Dedifferentiated amniotic fluid mesenchymal stem cell (primary cell): ENCODE measurements around the gene KANSL1.
"Not testable (repeated sequence)": the region's sequence is repeated elsewhere in the genome, so short reads cannot be mapped to it uniquely, and the experiment has no call there.

Experiments used
- DNase-seq: peaks from one replicate; pipeline ENCODE4 v3.0.0-alpha.2; 2016; ENCODE audit errors: extremely low spot score

KANSL1 gene, protein sequence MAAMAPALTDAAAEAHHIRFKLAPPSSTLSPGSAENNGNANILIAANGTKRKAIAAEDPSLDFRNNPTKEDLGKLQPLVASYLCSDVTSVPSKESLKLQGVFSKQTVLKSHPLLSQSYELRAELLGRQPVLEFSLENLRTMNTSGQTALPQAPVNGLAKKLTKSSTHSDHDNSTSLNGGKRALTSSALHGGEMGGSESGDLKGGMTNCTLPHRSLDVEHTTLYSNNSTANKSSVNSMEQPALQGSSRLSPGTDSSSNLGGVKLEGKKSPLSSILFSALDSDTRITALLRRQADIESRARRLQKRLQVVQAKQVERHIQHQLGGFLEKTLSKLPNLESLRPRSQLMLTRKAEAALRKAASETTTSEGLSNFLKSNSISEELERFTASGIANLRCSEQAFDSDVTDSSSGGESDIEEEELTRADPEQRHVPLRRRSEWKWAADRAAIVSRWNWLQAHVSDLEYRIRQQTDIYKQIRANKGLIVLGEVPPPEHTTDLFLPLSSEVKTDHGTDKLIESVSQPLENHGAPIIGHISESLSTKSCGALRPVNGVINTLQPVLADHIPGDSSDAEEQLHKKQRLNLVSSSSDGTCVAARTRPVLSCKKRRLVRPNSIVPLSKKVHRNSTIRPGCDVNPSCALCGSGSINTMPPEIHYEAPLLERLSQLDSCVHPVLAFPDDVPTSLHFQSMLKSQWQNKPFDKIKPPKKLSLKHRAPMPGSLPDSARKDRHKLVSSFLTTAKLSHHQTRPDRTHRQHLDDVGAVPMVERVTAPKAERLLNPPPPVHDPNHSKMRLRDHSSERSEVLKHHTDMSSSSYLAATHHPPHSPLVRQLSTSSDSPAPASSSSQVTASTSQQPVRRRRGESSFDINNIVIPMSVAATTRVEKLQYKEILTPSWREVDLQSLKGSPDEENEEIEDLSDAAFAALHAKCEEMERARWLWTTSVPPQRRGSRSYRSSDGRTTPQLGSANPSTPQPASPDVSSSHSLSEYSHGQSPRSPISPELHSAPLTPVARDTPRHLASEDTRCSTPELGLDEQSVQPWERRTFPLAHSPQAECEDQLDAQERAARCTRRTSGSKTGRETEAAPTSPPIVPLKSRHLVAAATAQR (N-terminal part only)

GRCh38 chr17:46193151-46193625 lies at the start of gene KANSL1:
KANSL1 (minus strand) TSS chr17:46193429; CDS start chr17:46172143, 21,286 bp downstream.
- peak; percentile 95 for DNase-seq

DNA sequence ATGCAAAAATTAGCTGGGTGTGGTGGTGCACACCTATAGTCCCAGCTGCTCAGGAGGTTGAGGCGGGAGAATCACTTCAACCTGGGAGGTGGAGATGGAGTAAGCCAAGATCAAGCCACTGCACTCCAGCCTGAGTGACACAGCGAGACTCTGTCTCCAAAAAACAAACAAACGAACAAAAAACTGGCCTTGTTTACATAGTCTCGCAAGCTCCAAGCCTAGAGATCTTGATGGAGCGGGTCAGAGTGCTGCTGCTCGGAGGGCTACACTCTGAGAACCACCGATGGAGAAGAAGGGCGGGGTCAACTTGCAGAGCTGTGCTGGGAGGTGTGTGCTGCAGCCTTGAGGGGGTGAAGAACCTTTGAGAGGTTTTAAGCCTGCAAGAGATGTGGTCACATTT lies 38.1 kb upstream of the KANSL1 start:
- DNase-seq, result not testable (repeated sequence)

- DNase-seq, result peak; percentile 99
Measured at GRCh38 chr17:46225274-46225794, 32.1 kb upstream of the KANSL1 start.

DNA sequence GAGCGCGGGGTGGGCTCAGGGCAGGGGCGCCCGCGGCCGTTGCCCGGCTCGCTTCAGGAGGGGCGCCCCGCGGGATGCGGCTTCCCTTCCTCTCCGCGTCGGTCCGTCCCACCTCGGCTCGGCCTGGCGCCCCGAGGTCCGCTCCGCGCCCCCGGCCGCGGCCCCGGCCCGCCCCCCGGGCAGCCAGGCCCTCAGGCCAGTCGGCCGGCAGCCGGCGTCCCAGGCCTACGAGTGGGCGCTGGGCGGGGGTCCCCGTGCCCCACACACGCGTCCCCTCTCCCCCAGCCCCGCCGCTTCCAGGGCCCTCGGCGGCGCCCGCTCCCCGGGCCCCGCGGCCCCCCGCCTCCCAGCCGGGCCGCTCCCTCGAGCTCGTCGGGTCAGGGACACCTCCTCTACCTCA lies 31.6 kb upstream of the KANSL1 start:
- DNase-seq, result not testable (repeated sequence)

DNA sequence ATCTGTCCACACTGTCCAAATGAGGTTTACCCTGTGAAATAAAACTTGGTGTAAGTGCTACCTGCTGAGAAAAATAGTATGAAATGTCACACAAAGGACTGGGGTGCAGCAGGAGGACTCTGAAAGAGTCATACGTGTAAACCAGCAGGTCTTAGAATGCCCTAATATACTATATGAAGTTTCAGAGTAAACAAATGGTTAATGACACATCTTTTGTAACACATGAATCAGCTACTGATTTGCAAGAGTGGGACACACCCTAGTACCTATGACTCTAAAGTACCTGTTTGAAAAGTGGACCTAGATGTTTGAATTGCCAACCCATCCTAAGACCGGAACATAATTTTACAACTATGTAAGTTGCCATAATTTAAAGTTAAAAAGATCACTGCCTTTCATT lies 29.8 kb upstream of the KANSL1 start:
- not testable (repeated sequence) for DNase-seq

DNA sequence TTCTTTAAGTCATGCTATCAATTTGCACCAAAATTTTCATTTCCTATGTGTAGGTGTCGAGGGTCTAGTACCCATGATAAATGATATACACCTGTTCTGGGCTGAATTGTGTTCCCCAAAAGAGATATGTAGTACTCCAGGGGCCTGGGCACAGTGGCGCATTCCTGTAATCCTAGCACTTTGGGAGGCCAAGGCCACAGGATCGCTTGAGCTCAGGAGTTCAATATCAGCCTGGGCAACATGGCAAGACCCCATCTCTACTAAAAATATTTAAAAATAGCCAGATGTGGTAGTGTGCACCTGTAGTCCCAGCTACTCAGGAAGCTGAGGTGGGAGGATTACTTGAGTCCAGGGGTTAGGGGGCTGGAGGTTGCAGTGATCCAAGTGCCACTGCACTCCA lies 23.5 kb upstream of the KANSL1 start:
- DNase-seq, result no peak

DNA sequence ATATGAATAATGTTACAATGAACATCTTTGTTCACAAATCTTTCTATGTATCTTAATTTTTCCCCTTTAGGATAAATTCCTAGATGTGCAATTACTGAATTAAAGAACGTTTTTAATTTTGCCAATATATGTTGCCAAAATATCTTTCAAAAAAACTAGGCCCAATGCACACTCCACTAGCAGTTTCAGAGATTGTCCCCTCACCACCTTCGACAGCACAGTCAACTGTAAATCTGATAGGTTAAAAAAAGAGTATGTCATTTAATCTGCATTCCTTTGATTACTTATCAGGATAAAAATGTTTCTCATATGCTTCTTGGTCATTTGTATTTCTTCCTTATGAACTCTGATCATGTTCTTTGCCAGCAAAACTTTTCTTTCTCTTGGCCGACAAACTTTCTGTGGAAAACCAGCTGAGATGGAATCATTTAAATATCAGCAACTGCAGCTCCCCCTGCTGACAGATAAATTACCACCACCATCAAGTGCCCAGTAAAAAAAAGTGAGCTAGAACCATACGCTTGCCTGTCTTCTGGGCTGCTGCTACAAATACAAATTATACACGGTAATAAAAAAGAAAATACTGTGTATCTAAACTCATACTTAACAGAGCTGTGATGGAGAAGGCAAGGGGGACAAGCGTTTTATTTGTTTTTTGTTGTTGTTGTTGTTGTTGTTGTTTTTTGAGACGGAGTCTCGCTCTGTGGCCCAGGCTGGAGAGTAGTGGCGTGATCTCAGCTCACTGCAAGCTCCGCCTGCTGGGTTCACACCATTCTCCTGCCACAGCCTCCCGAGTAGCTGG lies 19.6 kb upstream of the KANSL1 start:
- DNase-seq, result peak; percentile 95

- DNase-seq, result no peak
Measured at GRCh38 chr17:46208997-46209396, 15.8 kb upstream of the KANSL1 start.

DNA sequence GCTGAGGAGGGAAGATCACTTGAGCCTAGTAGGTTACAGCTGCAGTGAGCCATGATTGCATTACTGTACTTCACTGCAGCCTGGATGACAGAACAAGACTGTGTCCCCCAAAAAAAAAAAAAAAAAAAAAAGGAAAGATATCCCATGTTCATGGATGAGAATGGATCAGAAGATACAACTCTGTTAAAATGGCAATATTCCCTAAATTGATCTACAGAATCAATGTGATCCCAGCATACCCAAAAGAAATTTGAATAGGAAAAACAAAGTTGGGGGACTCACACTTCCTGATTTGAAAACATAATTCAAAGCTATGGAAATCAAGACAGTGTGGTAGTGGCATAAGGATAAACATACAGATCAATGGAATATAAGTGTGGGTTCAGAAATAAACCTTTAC lies 12.7 kb upstream of the KANSL1 start:
- no peak for DNase-seq

DNA sequence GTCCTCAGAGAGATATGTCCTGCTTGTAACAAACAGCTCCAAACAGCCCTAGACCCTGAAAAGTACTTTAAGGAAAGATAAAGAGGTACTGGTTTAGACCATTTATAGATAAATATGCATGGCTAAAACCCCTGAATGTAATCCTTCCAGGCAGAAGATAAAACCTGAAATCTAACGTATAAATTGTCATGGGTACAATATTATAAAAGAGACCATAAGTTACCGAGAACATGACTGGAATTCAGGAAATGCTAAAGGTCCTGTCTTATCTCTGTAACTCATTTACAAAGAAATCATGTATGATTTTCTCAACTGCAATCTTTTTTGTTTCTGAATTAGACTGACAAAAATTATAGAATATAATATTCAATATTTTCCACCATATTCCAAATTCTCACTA lies 9.2 kb upstream of the KANSL1 start:
- DNase-seq, result no peak

GRCh38 chr17:46201491-46201890 lies 8.3 kb upstream of the KANSL1 start:
- DNase-seq, result no peak

DNA sequence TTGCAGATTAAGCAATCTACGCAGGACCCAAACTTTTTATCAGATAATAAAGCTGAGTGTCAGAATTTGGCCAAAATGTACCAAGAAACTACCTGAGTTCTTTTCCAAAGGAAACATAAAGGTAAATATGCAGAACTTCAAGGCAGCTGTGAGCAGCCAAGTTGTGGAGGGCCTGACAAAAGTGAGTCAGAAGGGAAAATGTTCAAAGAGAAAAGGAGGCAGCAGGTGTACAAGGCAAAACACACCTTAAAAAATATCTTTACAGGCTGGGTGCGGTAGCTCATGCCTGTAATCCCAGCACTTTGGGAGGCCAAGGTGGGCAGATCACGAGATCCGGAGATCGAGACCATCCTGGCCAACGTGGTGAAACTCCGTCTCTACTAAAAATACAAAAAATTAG lies 7.0 kb upstream of the KANSL1 start:
- no peak for DNase-seq

DNA sequence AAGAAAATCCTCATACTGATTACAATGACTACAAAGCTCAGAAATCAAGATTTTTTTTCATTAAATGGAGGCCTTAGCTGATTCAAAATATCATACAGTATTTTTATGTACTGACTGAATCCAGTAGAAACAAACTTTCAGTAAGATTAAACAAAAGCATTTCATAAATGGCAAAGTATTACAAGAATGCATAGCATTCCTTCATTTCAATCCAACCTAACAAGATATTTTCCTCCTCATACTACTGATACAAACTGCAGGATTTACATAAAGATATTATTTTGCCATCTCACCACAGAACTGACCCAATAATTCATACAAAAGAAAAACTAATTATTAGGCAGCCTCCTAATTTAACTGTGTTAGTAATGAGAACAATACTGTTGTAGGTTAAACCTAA lies 6.2 kb upstream of the KANSL1 start:
- peak; percentile 58 for DNase-seq

- no peak for DNase-seq
Measured at GRCh38 chr17:46198233-46198632, 5.0 kb upstream of the KANSL1 start.

DNA sequence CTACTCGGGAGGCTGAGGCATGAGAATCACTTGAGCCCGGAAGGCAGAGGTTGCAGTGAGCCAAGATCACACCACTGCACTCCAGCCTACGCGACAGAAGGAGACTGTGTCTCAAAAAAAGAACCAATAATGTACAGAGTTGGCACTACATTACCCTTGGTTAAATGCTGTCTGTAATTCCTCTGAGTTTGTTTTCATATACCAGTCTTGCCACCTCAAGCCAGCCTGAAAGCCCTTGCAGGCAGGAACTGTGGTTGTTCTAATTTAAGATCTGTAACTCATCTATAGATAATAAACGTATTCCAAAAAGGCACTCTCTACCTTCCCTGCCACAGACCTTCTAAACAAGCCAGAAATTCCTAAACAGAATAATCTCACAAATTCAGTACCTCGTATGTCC lies 4.3 kb upstream of the KANSL1 start:
- DNase-seq, result no peak

GRCh38 chr17:46195939-46196716 lies 2.9 kb upstream of the KANSL1 start:
- DNase-seq, result no peak

DNA sequence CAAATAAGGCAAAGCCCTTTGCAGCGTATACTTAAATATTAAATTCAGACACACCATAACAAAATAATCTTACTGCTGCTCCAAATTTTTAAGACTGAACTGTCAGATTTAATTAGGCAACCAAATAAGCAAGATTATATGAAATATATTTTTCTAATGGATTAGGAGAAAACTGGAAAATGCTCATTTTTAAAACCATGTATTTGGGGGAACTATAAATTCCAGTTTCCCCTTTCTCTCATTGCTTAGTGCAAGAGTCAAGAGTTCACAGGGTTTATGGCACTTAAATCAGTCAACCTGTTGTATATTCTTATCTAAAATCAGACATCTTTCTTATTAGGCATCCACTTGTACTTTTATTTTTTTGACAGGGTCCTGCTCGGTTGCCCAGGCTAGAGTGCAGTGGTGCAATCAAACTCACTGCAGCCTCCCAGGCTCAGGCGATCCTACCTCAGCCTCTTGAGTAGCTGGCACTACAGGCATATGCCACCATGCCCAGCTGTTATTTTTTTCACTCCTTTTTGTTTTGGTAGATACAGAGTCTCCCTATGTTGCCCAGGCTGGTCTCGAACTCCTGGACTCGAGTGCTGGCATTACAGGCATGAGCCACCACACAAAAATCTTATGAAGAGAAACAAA lies 2.1 kb upstream of the KANSL1 start:
- DNase-seq, result no peak

DNA sequence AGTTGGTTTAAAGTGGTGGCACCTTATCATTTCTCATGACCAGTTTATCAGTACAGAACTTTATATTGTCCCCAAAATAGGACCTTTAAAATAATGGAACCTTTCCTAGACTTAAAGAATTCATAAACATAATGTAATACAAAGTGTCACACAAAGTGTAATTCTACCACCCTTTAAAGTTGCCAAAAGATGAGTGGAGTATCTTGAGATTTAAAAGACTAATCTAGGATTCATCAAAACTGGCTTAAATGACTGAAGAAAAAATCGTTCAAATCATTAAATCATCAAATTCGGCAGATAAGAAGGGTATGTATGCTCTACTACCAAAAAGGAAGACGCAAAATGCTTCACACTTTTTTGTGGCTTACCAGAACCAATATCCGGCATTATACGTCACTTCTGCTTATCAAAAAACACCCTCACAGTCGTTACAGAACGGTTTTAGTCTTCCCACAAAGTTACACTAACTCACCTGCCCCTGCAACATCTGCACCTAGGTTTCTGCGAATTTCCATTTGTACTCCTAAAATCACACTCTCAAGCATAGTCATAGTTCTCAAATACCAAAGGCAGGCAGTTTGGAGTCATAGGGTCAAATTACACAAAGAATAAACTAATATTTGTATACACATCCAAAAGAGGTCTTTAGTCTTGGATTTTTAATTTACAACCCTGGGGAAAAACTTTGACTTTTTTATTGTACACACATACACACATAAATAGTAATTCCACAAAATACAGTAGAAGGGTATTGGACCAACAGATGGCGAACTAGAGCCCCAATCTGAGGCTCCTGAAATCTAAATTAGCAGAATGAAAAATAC lies 1.4 kb upstream of the KANSL1 start:
- DNase-seq, result peak; percentile 73
